Suprapubic skin (tissue), 4 donors: ENCODE measurements around the gene KLHL30.

ENCODE experiments used
- CTCF ChIP-seq, 2 donors: fragments of 200-600 bp in 1 of 2; fragments of 450-650 bp in 1 of 2; sonication (generic) in 1 of 2; IDR thresholded peaks; one replicate each; pipeline ENCODE4 v1.5.1; 2016 to 2019; ENCODE audit warnings: antibody characterized with exemption in 2 of 2, mild to moderate bottlenecking in 1 of 2, moderate library complexity in 1 of 2
- EP300 ChIP-seq: sonication (generic); formaldehyde crosslinking; IDR thresholded peaks from one replicate; pipeline ENCODE4 v1.6.1; 2017; ENCODE audit warnings: antibody characterized with exemption
- POLR2A ChIP-seq, 2 donors: fragments of 450-650 bp; IDR thresholded peaks; one replicate each; pipeline ENCODE4 v1.6.1; 2017; ENCODE audit warnings: antibody characterized with exemption in 2 of 2, mild to moderate bottlenecking in 2 of 2, moderate library complexity in 2 of 2
- POLR2AphosphoS5 ChIP-seq, 3 donors: sonication (generic); formaldehyde crosslinking; IDR thresholded peaks; one replicate each; pipeline ENCODE4 v1.6.1; 2017; ENCODE audit warnings: antibody characterized with exemption in 3 of 3

GRCh38 chr2:238106698-238107524, 31.6 kb upstream of the KLHL30 start:
- no peak for TF ChIP-seq POLR2A (IDR thresholded peaks at IDR 0.05)
- TF ChIP-seq POLR2AphosphoS5 (IDR thresholded peaks at IDR 0.05): no peak
- peak in 1 of 2 donors; percentile 16 for TF ChIP-seq CTCF (IDR thresholded peaks at IDR 0.05)
- TF ChIP-seq EP300: no peak
